GM12878 (cell line): ENCODE data around the gene NPAS4. TPM values are rescaled to one million over a fixed set of nuclear protein-coding genes. Genes with fewer than 3 reads are reported as not detected.
"Not testable (repeated sequence)": the region's sequence is repeated elsewhere in the genome, so short reads cannot be mapped to it uniquely, and the experiment has no call there.

Source experiments
- ATAC-seq: fragments of 200-7000 bp; cut with Tn5 transposase; 3 replicates; pipeline ENCODE4 v1.9.1; 2020; ENCODE audit warnings: mild to moderate bottlenecking, moderate library complexity
- BruUV-seq: library from RNA; stranded (reverse); fragments of 400-500 nt; replicated peaks from 2 replicates; lab custom pipeline; 2021; lab: Mats Ljungman, UMichigan
- CTCF ChIA-PET: fragments of 300-600 bp; sonication (Branson Sonifier 250); formaldehyde crosslinking; extraction: SDS; loops from one replicate; lab custom pipeline; 2021; ENCODE audit warnings: inconsistent platforms; lab: Yijun Ruan, JAX
- POLR2A ChIA-PET: fragments of 350-600 bp; formaldehyde crosslinking; extraction: SDS; loops from one replicate; lab custom pipeline; 2021; ENCODE audit warnings: inconsistent platforms; lab: Charles Lee
- RAD21 ChIA-PET: fragments of 300-600 bp; sonication (Branson Sonifier 250); formaldehyde crosslinking; loops from one replicate; lab custom pipeline; 2023; ENCODE audit warnings: antibody characterized with exemption; ENCODE audit not compliant: unreplicated experiment; lab: Charles Lee
- SMC1A ChIA-PET: fragments of 300-600 bp; sonication (Branson Sonifier 250); formaldehyde crosslinking; loops from one replicate; lab custom pipeline; 2023; ENCODE audit not compliant: unreplicated experiment, uncharacterized antibody; lab: Charles Lee
- DNase-seq: peaks from one replicate; pipeline ENCODE4 v3.0.0-alpha.2; 2011; ENCODE audit warnings: low read depth, low spot score
- FAIRE-seq: peaks from 3 replicates; lab custom pipeline; 2011; peaks lifted over from hg19 to GRCh38; lab: Jason Lieb, UNC
- H2AFZ ChIP-seq: 2 replicates; pipeline ENCODE4 v1.6.0; 2011; ENCODE audit warnings: low read depth, low read length, control low read depth; ENCODE audit not compliant: control insufficient read depth
- H3K27ac ChIP-seq: 2 replicates; pipeline ENCODE4 v1.5.1; 2011; ENCODE audit warnings: control low read depth; ENCODE audit not compliant: control insufficient read depth, insufficient read depth
- H3K27me3 ChIP-seq, 2 experiments: replicated peaks in 1 of 2; 2 replicates each; pipeline versions ENCODE4 v1.6.0 to v1.6.1; 2011; ENCODE audit warnings: low read length in 1 of 2; ENCODE audit not compliant: control insufficient read depth in 2 of 2, insufficient read depth in 2 of 2
- H3K36me3 ChIP-seq, 2 experiments: 2 replicates each; pipeline ENCODE4 v1.5.1; 2011; ENCODE audit warnings: low read length in 1 of 2; ENCODE audit not compliant: control insufficient read depth in 2 of 2, insufficient read depth in 2 of 2
- H3K4me1 ChIP-seq: 2 replicates; pipeline ENCODE4 v1.6.1; 2011; ENCODE audit warnings: mild to moderate bottlenecking, low read length, moderate library complexity, mixed read lengths; ENCODE audit not compliant: control insufficient read depth, insufficient read depth
- H3K4me2 ChIP-seq: 2 replicates; pipeline ENCODE4 v1.6.0; 2011; ENCODE audit warnings: control low read depth; ENCODE audit not compliant: control insufficient read depth, insufficient read depth
- H3K4me3 ChIP-seq: fragments of 200-600 bp; sonication (generic); 2 replicates; pipeline ENCODE4 v1.5.1; 2016
- H3K79me2 ChIP-seq: 2 replicates; pipeline ENCODE4 v1.6.0; 2011; ENCODE audit warnings: low read length; ENCODE audit not compliant: control insufficient read depth, insufficient read depth
- H3K9ac ChIP-seq: 2 replicates; pipeline ENCODE4 v1.8.0; 2011; ENCODE audit warnings: low read length, control low read depth, mixed read lengths; ENCODE audit not compliant: control insufficient read depth, insufficient read depth
- H3K9me3 ChIP-seq: replicated peaks from 3 replicates; pipeline ENCODE4 v1.5.1; 2011; ENCODE audit warnings: mild to moderate bottlenecking, low read length; ENCODE audit not compliant: control insufficient read depth, insufficient read depth
- H4K20me1 ChIP-seq: 2 replicates; pipeline ENCODE4 v1.6.0; 2011; ENCODE audit not compliant: control insufficient read depth, insufficient read depth
- IKZF2 ChIP-seq, 2 experiments: fragments of 450-650 bp; IDR thresholded peaks; 2 replicates each; pipeline ENCODE4 v1.6.1; 2017; ENCODE audit warnings: mild to moderate bottlenecking in 2 of 2, moderate library complexity in 2 of 2
- PAX5 ChIP-seq: IDR thresholded peaks from 2 replicates; pipeline ENCODE4 v1.6.1; 2011; ENCODE audit warnings: low read depth, low read length, borderline replicate concordance
- RAD51 ChIP-seq: fragments of 450-650 bp; IDR thresholded peaks from 2 replicates; pipeline ENCODE4 v1.6.1; 2016; ENCODE audit warnings: moderate library complexity, mild to moderate bottlenecking, inconsistent platforms
- WGBS: methylation state at CpG from one replicate; pipeline ENCODE4 v1.1.6; 2016; ENCODE audit warnings: low lambda C conversion rate; ENCODE audit not compliant: insufficient replicate concordance, insufficient coverage; ENCODE audit errors: missing lambda C conversion rate; 5-methylcytosine and 5-hydroxymethylcytosine counted together
- in situ Hi-C: fragments of 300-500 bp; cut with MboI; formaldehyde crosslinking; loops from 9 replicates; pipeline ENCODE4 v1.14.3; 2018; ENCODE audit warnings: mixed read lengths
- intact Hi-C: fragments of 100-400 bp; cut with micrococcal nuclease; formaldehyde crosslinking; loops from one replicate; pipeline ENCODE4 v1.14.2; 2022; ENCODE audit not compliant: unreplicated experiment
- polyA plus RNA-seq, 11 experiments: library from polyadenylated mRNA; depleted of rRNA in 4 of 11; unstranded in 6 of 11; stranded (reverse) in 5 of 11; fragments of >200 nt; fragmentation: Nextera tagmentation in 4 of 11; fragmentation: Illumina TruSeq in 1 of 11; extraction: Ambion mirVana in 4 of 11; extraction: Trizol in 1 of 11; gene quantifications; 1 replicate in 1 of 11; 2 replicates in 10 of 11; pipeline versions ENCODE4 v1.2.1 to v1.2.3, GENCODE V29; 2011 to 2016; ENCODE audit warnings: inconsistent platforms in 2 of 11, missing spikeins in 2 of 11, low read depth in 1 of 11
- total RNA-seq, 4 experiments: library from RNA; depleted of rRNA in 3 of 4; stranded (reverse); fragments of >200 nt in 3 of 4; fragmentation: Illumina TruSeq in 1 of 4; extraction: Trizol in 1 of 4; gene quantifications; 2 replicates each; pipeline versions ENCODE4 v1.2.1 to v1.2.3, GENCODE V29; 2013 to 2021

NPAS4 gene
- total and polyA plus RNA-seq, 10 of the 15 experiments (the other 5 are each of a cell fraction or from before 2014, with no cell fraction given): 0.03 to 0.18 (median 0.06) TPM; not detected in 7

- H3K4me1 ChIP-seq, H3K4me3 ChIP-seq, H3K9me3 ChIP-seq, FAIRE-seq, H3K27me3 ChIP-seq, in situ Hi-C loops, H3K4me2 ChIP-seq, BruUV-seq, H3K36me3 ChIP-seq, H2AFZ ChIP-seq, intact Hi-C loops, H3K9ac ChIP-seq, H3K27ac ChIP-seq, ATAC-seq, H4K20me1 ChIP-seq, DNase-seq, H3K79me2 ChIP-seq: not testable (repeated sequence)
- WGBS: 48% methylated on average over 8 of the region's 9 CpGs
- ChIA-PET RAD21 (interaction anchor here (1.1 to 1.2 kb wide), 2 partner anchors 16 to 62 kb away, joined by 3 read pairs; no protein-coding TSS in a partner anchor), CTCF (interaction anchor here (0.7 to 4.6 kb wide), 4 partner anchors 12 to 323 kb away, joined by 4 to 42 read pairs (median 10); no protein-coding TSS in a partner anchor), SMC1A (interaction anchor here (1.9 kb wide), 1 partner anchor 12 kb away, joined by 6 read pairs; no protein-coding TSS in a partner anchor), POLR2A (interaction anchor here (0.5 kb wide), 2 partner anchors 11 to 93 kb away, joined by 4 read pairs; partner anchors contain the start of gene PELI3)
These were observed 47.0 kb upstream of the NPAS4 start for GRCh38 chr11:66373690-66374287.

GRCh38 chr11:66380264-66380663 lies 40.6 kb upstream of the NPAS4 start:
- H2AFZ ChIP-seq, H3K36me3 ChIP-seq, DNase-seq, H3K27me3 ChIP-seq, H3K79me2 ChIP-seq, H3K4me1 ChIP-seq, H4K20me1 ChIP-seq, H3K4me3 ChIP-seq, FAIRE-seq, H3K4me2 ChIP-seq, BruUV-seq, ATAC-seq, H3K9ac ChIP-seq, H3K9me3 ChIP-seq, H3K27ac ChIP-seq, in situ Hi-C loops, SMC1A ChIA-PET, intact Hi-C loops: not testable (repeated sequence)
- 18% methylated on average over 7 of the region's 7 CpGs for WGBS
- POLR2A ChIA-PET: interaction anchor here (0.7 to 0.9 kb wide), 2 partner anchors 8 to 68 kb away, joined by 3 read pairs; partner anchors contain the start of gene SLC29A2
- peak in 1 of 2 experiments; percentile 22; a peak in 2 of 4 replicates for TF ChIP-seq IKZF2 (IDR thresholded peaks at IDR 0.05)
- TF ChIP-seq RAD51: peak; percentile 43; the same call in 1 of the 2 replicates
- TF ChIP-seq PAX5: 0 out of 2 replicates have a peak, but pooled peaks have one; percentile 23
- RAD21 ChIA-PET: interaction anchor here (1.1 to 1.3 kb wide), 2 partner anchors 9 to 68 kb away, joined by 3 to 7 read pairs; no protein-coding TSS in a partner anchor
- CTCF ChIA-PET: interaction anchor here (0.7 to 2.0 kb wide), 5 partner anchors 9 to 68 kb away, joined by 3 to 12 read pairs (median 10); no protein-coding TSS in a partner anchor

GRCh38 chr11:66384316-66384715 lies 36.5 kb upstream of the NPAS4 start:
- intact Hi-C loops, H4K20me1 ChIP-seq, H3K4me3 ChIP-seq, H3K27ac ChIP-seq, H3K36me3 ChIP-seq, BruUV-seq, FAIRE-seq, H3K27me3 ChIP-seq, DNase-seq, H3K9ac ChIP-seq, ATAC-seq, H3K4me1 ChIP-seq, in situ Hi-C loops, H2AFZ ChIP-seq, H3K9me3 ChIP-seq, H3K4me2 ChIP-seq, H3K79me2 ChIP-seq: not testable (repeated sequence)
- ChIA-PET RAD21 (interaction anchor here (5.0 kb wide), 1 partner anchor 72 kb away, joined by 49 read pairs; no protein-coding TSS in a partner anchor), POLR2A (interaction anchor here (2.7 kb wide), 1 partner anchor 13 kb away, joined by 12 read pairs; the partner anchor contains the start of gene SLC29A2), CTCF (interaction anchor here (1.2 to 9.0 kb wide), 6 partner anchors 12 to 94 kb away, joined by 3 to 166 read pairs (median 22); partner anchors contain the start of gene SLC29A2), SMC1A (interaction anchor here (1.1 to 1.5 kb wide), 2 partner anchors 49 to 294 kb away, joined by 3 read pairs; no protein-coding TSS in a partner anchor)
- WGBS: 69% methylated on average over 13 of the region's 13 CpGs
